Esophagus muscularis mucosa (tissue), 4 donors: Measurements from ENCODE around the gene CDC45. TPM values are rescaled to one million over a fixed set of nuclear protein-coding genes. Genes with fewer than 3 reads are reported as not detected.

ENCODE experiments used
- DNase-seq: peaks from one replicate; pipeline ENCODE4 v3.0.0-alpha.2; 2017; ENCODE audit errors: extremely low spot score
- H3K27ac ChIP-seq, 4 donors: fragments of 200-600 bp; sonication (generic); replicated peaks in 1 of 4; 1 replicate in 3 of 4; 2 replicates in 1 of 4; pipeline ENCODE4 v1.5.1; 2016 to 2019; ENCODE audit warnings: mild to moderate bottlenecking in 1 of 4
- H3K27me3 ChIP-seq, 4 donors: fragments of 200-600 bp; sonication (generic); one replicate each; pipeline versions ENCODE4 v1.5.1 to v1.6.0; 2016 to 2019
- H3K36me3 ChIP-seq, 4 donors: fragments of 200-600 bp; sonication (generic); one replicate each; pipeline ENCODE4 v1.5.1; 2016 to 2019
- H3K4me1 ChIP-seq, 4 donors: fragments of 200-600 bp; sonication (generic); one replicate each; pipeline ENCODE4 v1.5.1; 2016 to 2019
- H3K4me3 ChIP-seq, 4 donors: fragments of 200-600 bp; sonication (generic); 1 replicate in 2 of 4; 2 replicates in 2 of 4; pipeline ENCODE4 v1.5.1; 2016 to 2019; ENCODE audit warnings: mild to moderate bottlenecking in 4 of 4, moderate library complexity in 1 of 4
- H3K9me3 ChIP-seq, 4 donors: fragments of 200-600 bp; sonication (generic); 1 replicate in 3 of 4; 2 replicates in 1 of 4; pipeline ENCODE4 v1.5.1; 2016 to 2019
- EP300 ChIP-seq: sonication (generic); formaldehyde crosslinking; IDR thresholded peaks from one replicate; pipeline ENCODE4 v1.6.1; 2017; ENCODE audit warnings: antibody characterized with exemption
- POLR2A ChIP-seq: fragments of 450-650 bp; IDR thresholded peaks from one replicate; pipeline ENCODE4 v1.6.1; 2017; ENCODE audit warnings: antibody characterized with exemption, moderate library complexity, mild to moderate bottlenecking, low read depth
- POLR2AphosphoS5 ChIP-seq, 2 donors: sonication (generic); formaldehyde crosslinking; IDR thresholded peaks; one replicate each; pipeline ENCODE4 v1.6.1; 2017; ENCODE audit warnings: antibody characterized with exemption in 2 of 2
- WGBS: methylation state at CpG from one replicate; pipeline ENCODE4 v1.1.5; 2018; 5-methylcytosine and 5-hydroxymethylcytosine counted together
- intact Hi-C: fragments of 100-400 bp; cut with DNase I; formaldehyde crosslinking; loops from one replicate; pipeline ENCODE4 v1.15.1; 2023
- total RNA-seq, 4 donors: library from RNA; depleted of rRNA; stranded (reverse); fragments of >200 nt; gene quantifications; one replicate each; pipeline versions ENCODE4 v1.1.0 to v1.2.1, GENCODE V29; 2016
- TF ChIP-seq, protein P1 (sequence below), 3 experiments: fragments of 200-600 bp in 2 of 3; fragments of 450-650 bp in 1 of 3; sonication (generic) in 2 of 3; IDR thresholded peaks; one replicate each; pipeline ENCODE4 v1.5.1; 2017 to 2019; ENCODE audit warnings: antibody characterized with exemption in 3 of 3, mild to moderate bottlenecking in 2 of 3, moderate library complexity in 1 of 3

CDC45 gene
- total RNA-seq, 4 donors from 2014 or later, result 0.32 to 1.1 (median 0.42) TPM; not detected in 1

DNA sequence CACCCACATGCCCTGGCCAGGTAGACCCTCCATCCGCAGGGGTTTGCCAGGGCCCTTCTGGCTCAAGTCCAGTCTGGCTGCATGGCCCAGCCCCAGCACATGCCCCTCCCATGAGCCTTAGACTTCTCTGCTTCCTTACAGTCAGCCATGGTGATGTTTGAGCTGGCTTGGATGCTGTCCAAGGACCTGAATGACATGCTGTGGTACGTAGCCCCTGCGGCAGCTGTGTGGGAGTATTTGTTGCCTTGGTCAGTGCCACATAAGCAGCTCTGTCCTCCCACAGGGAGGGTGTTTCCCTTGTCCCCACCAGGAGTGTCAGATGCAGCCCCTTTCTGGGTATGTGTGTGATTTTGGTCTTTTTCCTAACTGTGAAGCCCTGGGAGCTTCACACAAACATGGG is 17.5 kb downstream of the CDC45 start:
- 35% methylated on average over 3 of the region's 3 CpGs for WGBS
- TF ChIP-seq EP300 (no peak), POLR2A (no peak), POLR2AphosphoS5 (IDR thresholded peaks at IDR 0.05) (no peak)
- TF ChIP-seq, protein P1, sequence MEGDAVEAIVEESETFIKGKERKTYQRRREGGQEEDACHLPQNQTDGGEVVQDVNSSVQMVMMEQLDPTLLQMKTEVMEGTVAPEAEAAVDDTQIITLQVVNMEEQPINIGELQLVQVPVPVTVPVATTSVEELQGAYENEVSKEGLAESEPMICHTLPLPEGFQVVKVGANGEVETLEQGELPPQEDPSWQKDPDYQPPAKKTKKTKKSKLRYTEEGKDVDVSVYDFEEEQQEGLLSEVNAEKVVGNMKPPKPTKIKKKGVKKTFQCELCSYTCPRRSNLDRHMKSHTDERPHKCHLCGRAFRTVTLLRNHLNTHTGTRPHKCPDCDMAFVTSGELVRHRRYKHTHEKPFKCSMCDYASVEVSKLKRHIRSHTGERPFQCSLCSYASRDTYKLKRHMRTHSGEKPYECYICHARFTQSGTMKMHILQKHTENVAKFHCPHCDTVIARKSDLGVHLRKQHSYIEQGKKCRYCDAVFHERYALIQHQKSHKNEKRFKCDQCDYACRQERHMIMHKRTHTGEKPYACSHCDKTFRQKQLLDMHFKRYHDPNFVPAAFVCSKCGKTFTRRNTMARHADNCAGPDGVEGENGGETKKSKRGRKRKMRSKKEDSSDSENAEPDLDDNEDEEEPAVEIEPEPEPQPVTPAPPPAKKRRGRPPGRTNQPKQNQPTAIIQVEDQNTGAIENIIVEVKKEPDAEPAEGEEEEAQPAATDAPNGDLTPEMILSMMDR (IDR thresholded peaks at IDR 0.05), result no peak
- DNase-seq, result no peak
- Histone ChIP-seq H3K4me1 (peaks cover 0 to 4% (median 0%) of the 10 kb centered on the region in 4 donors), H3K9me3 (no peaks in the 10 kb centered on the region), H3K36me3 (no peaks in the 10 kb centered on the region), H3K4me3 (no peak overlapping the region), H3K27ac (no peak overlapping the region), H3K27me3 (peaks cover 0 to 7% (median 0%) of the 10 kb centered on the region in 4 donors)
- intact Hi-C loops, result no loop called here

DNA sequence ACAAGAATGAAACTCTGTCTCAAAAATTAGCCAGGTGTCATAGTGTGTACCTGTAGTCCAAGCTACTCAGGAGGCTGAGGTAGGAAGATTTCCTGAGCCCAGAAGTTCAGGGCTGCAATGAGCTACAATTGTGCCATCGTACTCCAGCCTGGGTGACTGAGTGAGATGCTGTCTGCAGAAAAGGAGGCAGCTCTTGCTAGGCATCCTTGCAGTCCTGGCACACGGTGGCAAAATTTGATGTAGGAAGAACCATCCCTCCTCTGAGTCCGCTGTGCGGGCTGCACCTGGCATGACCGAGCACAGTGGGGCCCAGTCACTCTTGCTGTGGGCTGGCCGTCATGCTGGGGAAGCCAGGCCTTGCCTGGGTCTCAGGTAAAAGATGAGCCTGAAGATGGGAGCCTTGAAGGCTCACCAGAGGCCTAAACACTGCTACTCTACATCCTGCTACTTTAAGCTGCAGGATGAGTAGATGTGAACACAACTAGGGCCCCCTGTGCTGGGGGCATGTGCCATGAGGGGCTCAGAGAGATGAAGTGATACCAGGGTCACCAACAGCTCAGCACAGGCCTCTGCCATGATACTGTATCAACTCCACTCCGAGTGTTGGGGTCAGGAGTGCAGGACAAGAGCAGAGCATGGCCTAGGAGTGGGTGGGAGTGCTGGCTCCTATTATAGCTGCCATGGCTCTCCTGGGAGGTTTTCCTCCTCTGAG is 18.6 kb downstream of the CDC45 start:
- no peak overlapping the region for H3K4me3 ChIP-seq
- no peak for DNase-seq
- no peak overlapping the region for H3K27ac ChIP-seq
- H3K4me1 ChIP-seq, result peaks cover 0 to 4% (median 0%) of the 10 kb centered on the region in 4 donors
- H3K36me3 ChIP-seq, result no peaks in the 10 kb centered on the region
- H3K27me3 ChIP-seq, result peaks cover 0 to 7% (median 0%) of the 10 kb centered on the region in 4 donors
- WGBS, result 100% methylated on average over 3 of the region's 7 CpGs
- H3K9me3 ChIP-seq, result no peaks in the 10 kb centered on the region
- TF ChIP-seq EP300 (no peak), POLR2A (no peak)
- intact Hi-C loops, result no loop called here

DNA sequence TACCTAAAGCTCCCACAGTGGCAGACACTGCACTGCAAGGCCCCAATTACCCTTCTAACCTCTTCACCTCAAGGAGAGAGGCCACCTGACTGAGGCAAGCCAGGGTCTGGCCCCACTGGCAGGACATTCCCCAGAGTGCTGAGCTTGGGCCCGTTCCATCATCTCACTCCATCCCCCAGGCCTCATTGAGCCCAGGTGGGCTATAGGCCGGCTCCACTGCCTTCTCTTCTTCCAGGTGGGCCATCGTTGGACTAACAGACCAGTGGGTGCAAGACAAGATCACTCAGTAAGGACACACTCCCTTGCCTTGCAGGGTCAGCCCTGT is 19.1 kb downstream of the CDC45 start:
- WGBS, result 100% methylated on average over 3 of the region's 3 CpGs
- Histone ChIP-seq H3K9me3 (no peaks in the 10 kb centered on the region), H3K4me1 (peaks cover 0 to 4% (median 0%) of the 10 kb centered on the region in 4 donors), H3K4me3 (no peak overlapping the region), H3K27ac (no peak overlapping the region), H3K27me3 (peaks cover 0 to 6% (median 0%) of the 10 kb centered on the region in 4 donors), H3K36me3 (no peaks in the 10 kb centered on the region)
- no peak for DNase-seq
- TF ChIP-seq, protein P1 (IDR thresholded peaks at IDR 0.05), result no peak
- TF ChIP-seq POLR2A (no peak), POLR2AphosphoS5 (IDR thresholded peaks at IDR 0.05) (no peak), EP300 (no peak)
- intact Hi-C loops, result no loop called here

DNA sequence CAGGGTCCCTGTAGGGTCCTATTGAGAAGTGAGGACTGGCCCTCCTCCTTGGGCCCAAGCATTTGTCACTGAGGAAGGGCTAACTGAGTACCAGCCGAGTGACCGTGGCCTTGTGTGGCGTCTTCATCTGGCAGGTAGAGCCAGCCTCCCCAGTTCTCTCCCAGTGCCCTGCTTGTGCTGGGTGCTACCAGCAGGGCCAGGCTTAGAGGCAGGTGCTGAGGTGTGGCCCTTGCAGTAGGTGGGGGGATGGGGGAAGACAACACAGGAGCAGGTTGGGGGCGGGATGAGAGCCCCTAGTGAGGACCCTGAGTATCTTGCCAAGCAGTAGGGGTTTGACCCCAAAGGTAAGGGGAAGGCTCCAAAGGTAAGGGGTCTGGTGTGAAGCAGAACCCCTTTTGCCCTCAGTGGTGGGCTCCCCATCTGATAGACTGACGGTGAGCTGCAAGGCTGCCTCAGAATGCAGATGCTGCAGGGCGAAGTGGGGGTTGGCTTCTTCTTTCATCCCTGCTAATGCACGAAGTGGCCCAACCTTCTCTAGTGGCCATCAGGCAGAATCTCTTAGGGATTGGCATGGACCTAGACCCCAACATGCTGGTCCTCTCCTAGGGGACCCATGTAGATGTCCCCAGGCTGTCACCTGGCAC is 19.6 kb downstream of the CDC45 start:
- Histone ChIP-seq H3K4me1 (peaks cover 0 to 4% (median 0%) of the 10 kb centered on the region in 4 donors), H3K36me3 (no peaks in the 10 kb centered on the region), H3K4me3 (no peak overlapping the region), H3K9me3 (no peaks in the 10 kb centered on the region), H3K27ac (no peak overlapping the region), H3K27me3 (peaks cover 0 to under 1% (median 0%) of the 10 kb centered on the region in 4 donors)
- intact Hi-C loops, result no loop called here
- no peak for DNase-seq
- no peak for TF ChIP-seq POLR2A
- TF ChIP-seq, protein P1 (IDR thresholded peaks at IDR 0.05), result no peak
- 94% methylated on average over 3 of the region's 7 CpGs for WGBS

DNA sequence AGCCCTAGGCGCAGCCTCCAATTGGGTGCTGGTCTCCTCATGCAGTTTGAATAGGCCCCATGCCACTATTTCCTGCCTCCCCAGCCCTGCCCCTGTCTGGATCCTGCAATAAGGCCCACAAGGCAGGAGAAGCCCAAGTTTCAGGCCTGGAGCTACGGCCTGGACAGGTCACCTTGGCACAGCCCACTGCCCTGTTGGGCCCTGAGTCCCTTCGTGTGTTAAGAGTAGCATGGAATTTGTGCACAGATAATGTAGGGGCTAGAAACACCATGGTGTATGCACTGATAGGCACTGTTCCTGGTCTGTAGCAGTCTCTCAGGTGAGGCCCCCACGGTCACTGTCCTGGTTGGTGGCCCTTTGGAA is 20.1 kb downstream of the CDC45 start:
- H3K4me3 ChIP-seq, result no peak overlapping the region
- WGBS, result 100% methylated on average over 4 of the region's 4 CpGs
- H3K27me3 ChIP-seq, result no peaks in the 10 kb centered on the region
- peaks cover 0 to 4% (median 0%) of the 10 kb centered on the region in 4 donors for H3K4me1 ChIP-seq
- no peaks in the 10 kb centered on the region for H3K36me3 ChIP-seq
- no peak overlapping the region for H3K27ac ChIP-seq
- DNase-seq, result no peak
- TF ChIP-seq POLR2A, result no peak
- TF ChIP-seq POLR2AphosphoS5 (IDR thresholded peaks at IDR 0.05), result no peak
- TF ChIP-seq, protein P1 (IDR thresholded peaks at IDR 0.05), result no peak
- no peak for TF ChIP-seq EP300
- intact Hi-C loops, result no loop called here
- no peaks in the 10 kb centered on the region for H3K9me3 ChIP-seq
